Effector CD8-positive, alpha-beta T cell (primary cell): Measurements from ENCODE around the gene FAM3C.
"Not testable (repeated sequence)": the region's sequence is repeated elsewhere in the genome, so short reads cannot be mapped to it uniquely, and the experiment has no call there.

ENCODE experiments used
- DNase-seq: peaks from one replicate; lab custom pipeline; 2025; lab: John Stamatoyannopoulos, UW
- total RNA-seq, 4 experiments: gene quantifications; one replicate each; lab custom pipeline; 2026; lab: John Stamatoyannopoulos, UW

Gene FAM3C
- 9.1 to 34.9 (median 14.4) reads per million in 4 experiments for total RNA-seq

GRCh38 chr7:121395961-121396757 lies at the start of gene FAM3C:
Gene FAM3C, minus strand, starts transcription at chr7:121396308. Its CDS starts 13,339 bp downstream, at chr7:121382969.
- peak; percentile 65 for DNase-seq

DNA sequence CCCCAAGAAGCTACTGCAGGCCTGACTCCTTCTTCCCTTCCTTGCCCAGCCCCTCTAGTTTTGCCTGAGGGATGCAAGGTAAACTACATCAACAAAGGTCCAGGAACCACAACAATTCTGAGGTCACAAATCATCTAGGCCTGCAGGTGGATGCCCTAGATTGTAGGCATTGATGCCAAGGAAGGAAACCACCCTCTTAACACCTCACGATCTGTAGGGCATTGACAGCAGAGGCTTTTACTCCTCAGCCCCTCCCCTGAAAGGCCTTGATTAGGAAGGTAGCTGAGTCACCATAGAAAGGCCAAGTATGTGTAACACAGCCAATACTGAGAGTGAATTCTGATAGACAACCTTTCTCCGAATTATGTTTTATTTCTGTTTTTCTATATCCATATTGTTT lies 46.7 kb upstream of the FAM3C start:
- no peak for DNase-seq

DNA sequence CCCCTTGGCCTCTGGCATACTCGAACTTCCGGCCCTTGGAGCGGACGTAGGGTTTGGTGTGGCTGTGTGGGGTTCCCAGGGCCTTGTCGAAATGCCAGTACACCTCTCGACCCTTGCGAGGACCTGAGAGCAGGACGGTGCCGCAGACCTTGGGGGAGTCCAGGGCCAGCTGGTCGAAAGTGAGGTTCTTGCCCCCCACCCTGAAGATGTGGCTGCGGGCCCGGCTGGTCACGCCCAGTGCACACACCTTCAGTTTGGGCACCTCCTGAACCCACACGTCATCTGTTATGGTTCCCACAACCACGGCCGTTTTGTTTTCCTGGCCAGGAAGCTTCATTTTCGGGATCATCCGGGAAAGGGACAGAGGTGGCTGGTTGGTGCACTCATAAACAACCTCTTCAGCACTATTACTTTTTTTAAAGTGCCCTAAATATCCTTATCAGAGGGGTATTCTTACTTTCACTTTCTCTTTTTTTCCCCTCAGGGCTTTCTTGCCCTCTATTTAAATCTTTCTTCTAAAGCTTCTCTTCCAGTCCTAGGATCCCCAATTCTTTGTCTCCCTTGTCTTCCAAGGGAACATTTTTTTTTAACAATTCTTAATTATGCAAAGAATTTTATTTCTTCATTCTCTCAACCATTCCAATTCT lies 44.9 kb upstream of the FAM3C start:
- no peak for DNase-seq

GRCh38 chr7:121438043-121438955 lies 42.2 kb upstream of the FAM3C start:
- peak; percentile 37 for DNase-seq

GRCh38 chr7:121437470-121437869 lies 41.4 kb upstream of the FAM3C start:
- DNase-seq = no peak

- DNase-seq = no peak
Measured at GRCh38 chr7:121436688-121437087, 40.6 kb upstream of the FAM3C start.

DNA sequence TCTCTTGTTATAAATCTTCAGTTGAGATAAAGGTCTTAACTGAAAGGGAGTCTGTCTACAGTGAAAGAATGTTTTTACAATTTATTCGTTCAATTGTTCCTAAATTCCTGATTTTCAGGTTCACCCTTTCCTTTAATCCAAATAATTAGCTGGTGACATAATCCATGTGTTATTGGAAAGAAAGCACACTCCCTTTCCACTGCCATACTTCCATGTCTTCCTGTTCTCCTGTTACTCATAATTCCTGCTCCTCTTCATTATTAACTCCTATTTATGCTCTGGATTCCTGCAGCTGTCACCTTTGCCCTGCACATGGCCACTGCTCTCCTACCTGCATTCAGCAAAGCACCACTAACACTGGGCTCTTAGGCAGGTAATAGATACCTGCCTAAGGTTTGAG lies 40.0 kb upstream of the FAM3C start:
- no peak for DNase-seq

DNA sequence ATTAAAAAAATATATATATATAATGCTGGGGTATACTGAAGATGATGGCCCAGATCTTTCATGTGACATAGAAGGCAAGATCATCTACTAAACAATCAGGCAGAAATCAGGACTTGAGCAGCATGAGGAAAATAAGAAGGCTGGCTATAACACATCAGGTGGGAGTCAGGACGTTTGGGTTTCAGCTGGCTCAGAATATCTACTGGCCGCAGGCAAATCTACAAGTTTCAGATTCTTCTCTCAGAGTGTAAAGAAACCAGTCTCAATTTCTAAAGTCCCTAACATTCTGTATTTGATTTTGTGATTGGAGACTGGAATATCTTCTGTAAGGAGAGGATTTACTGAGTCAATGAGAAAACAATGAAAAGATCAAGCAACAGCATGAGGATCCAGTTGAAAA lies 37.7 kb upstream of the FAM3C start:
- no peak for DNase-seq

- not testable (repeated sequence) for DNase-seq
Measured at GRCh38 chr7:121432486-121432885, 36.4 kb upstream of the FAM3C start.

GRCh38 chr7:121431996-121432395 lies 35.9 kb upstream of the FAM3C start:
- no peak for DNase-seq

DNA sequence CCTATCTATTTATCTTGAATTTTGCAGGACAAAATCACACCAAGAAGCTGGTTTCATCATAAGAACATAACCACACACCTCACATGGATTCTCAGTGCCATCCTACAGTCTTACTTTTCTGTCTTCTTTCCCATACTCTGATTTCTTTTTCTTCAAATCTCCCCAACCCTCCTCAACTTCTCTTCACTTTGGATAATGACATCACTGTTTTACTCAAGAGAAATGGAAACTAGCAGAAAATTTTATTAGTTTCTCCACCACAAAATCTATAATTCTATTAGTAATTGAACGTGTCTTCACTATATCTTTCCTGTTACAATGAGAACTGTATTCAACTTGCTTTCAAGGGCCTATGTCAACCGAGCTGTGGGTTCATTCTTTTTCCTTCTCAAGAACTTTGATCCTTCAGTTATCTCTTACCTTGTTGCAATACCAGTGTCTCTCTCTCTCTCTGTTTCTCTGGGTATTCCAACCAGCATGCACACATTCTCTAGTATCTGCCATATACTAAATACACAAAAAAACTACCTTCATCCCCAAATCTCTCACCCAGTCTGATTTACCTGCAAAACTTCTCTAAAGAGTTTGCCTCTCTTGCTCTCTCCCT lies 35.4 kb upstream of the FAM3C start:
- no peak for DNase-seq

DNA sequence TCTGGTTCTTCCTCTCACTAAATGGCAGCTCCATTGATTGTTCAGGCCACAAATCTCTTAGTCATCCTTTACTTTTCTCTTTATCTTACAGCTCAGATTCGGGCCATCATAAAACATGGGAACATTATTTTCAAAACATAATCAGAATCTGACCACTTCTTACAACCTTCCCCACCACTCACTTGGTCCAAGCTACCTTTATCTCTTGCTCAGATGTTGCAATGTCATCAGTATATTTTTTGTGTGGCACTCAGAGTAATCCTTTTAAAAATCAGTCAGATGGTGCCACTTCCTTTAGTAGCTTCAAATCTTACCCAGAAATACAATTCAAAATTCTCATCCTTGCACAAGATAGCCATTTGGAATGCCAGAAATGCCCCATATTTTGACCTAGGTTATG lies 34.5 kb upstream of the FAM3C start:
- DNase-seq = no peak

GRCh38 chr7:121429798-121430197 lies 33.7 kb upstream of the FAM3C start:
- DNase-seq = no peak

GRCh38 chr7:121428855-121429489 lies 32.9 kb upstream of the FAM3C start:
- DNase-seq = no peak

DNA sequence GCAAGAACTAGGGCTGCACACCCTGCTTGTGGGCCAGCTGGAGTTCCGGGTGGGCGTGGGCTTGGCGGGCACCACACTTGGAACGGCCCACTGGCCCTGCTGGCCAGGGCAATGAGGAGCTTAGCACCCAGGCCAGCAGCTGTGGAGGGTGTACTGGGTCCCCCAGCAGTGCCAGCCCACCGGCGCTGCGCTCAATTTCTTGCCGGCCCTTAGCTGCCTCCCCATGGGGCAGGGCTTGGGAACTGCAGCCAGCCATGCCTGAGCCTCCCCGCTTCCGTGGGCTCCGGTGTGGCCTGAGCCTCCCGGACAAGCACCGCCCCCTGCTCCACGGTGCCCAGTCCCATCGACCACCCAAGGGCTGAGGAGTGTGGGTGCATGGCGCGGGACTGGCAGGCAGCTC lies 25.6 kb upstream of the FAM3C start:
- not testable (repeated sequence) for DNase-seq

- DNase-seq = no peak
Measured at GRCh38 chr7:121420976-121421375, 24.9 kb upstream of the FAM3C start.

DNA sequence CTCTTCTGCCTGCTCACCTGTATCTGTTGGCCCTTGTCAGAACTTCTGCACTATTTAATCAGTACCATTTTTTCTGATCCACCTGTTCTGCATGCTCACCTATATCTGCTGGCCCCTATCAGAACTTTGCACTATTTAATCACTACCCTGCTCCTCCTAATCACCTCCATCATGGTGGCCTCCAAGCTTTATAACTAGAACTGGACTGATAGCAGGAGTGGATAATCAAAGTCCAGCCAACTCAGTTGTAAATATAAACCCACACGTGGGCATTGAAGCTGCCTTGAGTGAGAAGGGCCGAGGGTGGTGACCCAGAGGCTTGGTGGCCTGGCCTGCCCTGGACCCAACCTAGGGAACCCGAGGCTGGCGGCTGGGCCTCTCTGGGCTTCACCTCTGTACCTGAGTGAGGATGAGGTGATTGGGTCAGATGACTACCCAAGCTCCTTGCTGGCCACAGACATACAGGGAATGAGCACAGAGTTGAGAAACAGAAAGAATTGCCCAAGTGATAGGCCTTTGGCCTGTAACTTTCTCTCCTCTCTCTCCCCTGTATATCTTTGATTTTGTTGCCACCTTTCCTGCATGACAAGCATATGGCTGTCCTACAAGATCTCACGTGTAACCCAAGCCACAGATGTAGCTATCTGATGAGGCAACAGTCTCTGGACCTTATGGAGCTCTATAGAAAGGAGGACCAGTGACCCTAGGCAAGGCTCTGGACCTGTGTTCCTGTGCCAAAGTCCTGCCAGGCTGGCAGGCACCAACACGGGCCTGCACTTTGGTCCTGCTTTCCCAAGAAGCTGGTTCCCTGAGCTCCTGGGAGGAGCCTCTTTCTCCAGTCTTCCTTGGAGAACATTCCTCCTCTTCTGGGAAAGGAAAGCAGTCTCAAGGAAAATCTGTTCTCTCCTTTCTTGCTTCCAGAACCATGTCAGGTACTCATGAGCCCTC lies 23.4 kb upstream of the FAM3C start:
- DNase-seq = no peak

DNA sequence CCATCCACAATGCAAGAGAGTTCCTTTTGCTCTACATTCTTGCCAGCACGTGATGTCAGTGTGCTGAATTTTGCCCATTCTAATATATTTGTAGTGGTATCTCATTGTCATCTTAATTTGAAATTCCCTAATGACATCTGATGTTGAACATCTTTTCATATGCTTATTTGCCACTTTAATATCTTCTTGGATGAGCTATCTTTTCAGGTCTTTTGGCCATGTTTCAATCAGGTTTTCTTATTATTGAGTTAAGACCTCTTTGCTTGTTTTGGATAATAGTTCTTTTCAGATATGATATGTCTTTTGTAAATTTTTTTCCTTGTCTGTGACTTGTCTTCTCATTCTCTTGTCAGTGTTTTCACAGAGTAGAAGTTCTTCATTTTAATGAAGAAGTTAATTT lies 20.4 kb upstream of the FAM3C start:
- DNase-seq = no peak

- DNase-seq = no peak
Measured at GRCh38 chr7:121414436-121414835, 18.3 kb upstream of the FAM3C start.

GRCh38 chr7:121411597-121411979 lies 15.5 kb upstream of the FAM3C start:
- no peak for DNase-seq
